Measurements from ENCODE around the gene MPND. TPM values are rescaled to one million over a fixed set of nuclear protein-coding genes. Genes with fewer than 3 reads are reported as not detected.
"Not testable (repeated sequence)": the region's sequence is repeated elsewhere in the genome, so short reads cannot be mapped to it uniquely, and the experiment has no call there.

Gene MPND
- total and polyA plus RNA-seq, 10 of the 15 experiments (the other 5 are each of a cell fraction or from before 2014, with no cell fraction given), result 0.79 to 18.3 (median 6.0) TPM

DNA sequence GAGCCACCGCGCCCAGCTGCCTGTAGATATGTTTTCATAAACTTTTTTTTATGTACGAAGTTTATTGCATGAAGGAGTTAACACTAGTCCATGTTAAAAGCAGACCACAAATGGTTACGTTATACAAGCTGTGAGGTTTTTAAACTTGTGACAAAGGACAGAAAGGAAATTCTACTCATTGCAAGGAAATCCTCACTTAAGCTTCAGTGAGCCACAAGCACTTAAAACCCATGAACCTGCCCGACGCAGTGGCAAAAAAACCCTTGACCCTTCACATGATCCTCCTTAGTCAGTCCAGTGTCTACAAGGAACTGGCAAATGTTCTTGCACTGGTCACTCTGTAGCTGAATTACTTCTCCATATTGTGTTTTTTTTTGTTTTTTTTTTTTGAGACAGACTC lies 4.2 kb downstream of the MPND start:
- no peak for TF ChIP-seq ZZZ3 (IDR thresholded peaks at IDR 0.05; ENCODE audit: control insufficient read depth, insufficient read length, low read depth)
- no peak for TF ChIP-seq GABPA (IDR thresholded peaks at IDR 0.05; ENCODE audit: low read depth)
- TF ChIP-seq ZBED1 (IDR thresholded peaks at IDR 0.05; ENCODE audit: borderline replicate concordance), result no peak
- no peak for TF ChIP-seq RUNX3 (IDR thresholded peaks at IDR 0.05; ENCODE audit: low read length)
- no peak for TF ChIP-seq YBX1 (IDR thresholded peaks at IDR 0.05)
- in situ Hi-C loops (cut with MboI), result no loop called here
- Histone ChIP-seq H3K4me2 (ENCODE audit: control insufficient read depth, insufficient read depth) (no peak overlapping the region), H3K9ac (ENCODE audit: control insufficient read depth, insufficient read depth, low read length) (no peak overlapping the region), H3K79me2 (ENCODE audit: control insufficient read depth, insufficient read depth, low read length) (peaks cover 3% of the 10 kb centered on the region), H3K9me3 (replicated peaks; ENCODE audit: control insufficient read depth, insufficient read depth, low read length) (no peaks in the 10 kb centered on the region), H3K4me1 (ENCODE audit: control insufficient read depth, insufficient read depth, low read length) (peaks cover 5% of the 10 kb centered on the region), H2AFZ (ENCODE audit: control insufficient read depth, low read depth, low read length) (no peak overlapping the region), H3K27ac (ENCODE audit: control insufficient read depth, insufficient read depth) (no peak overlapping the region), H4K20me1 (ENCODE audit: control insufficient read depth, insufficient read depth) (no peaks in the 10 kb centered on the region), H3K27me3 (replicated peaks in 1 of 2; ENCODE audit: control insufficient read depth in 2 of 2, insufficient read depth in 2 of 2, low read length in 1 of 2) (no peaks in the 10 kb centered on the region), H3K4me3 (no peak overlapping the region), H3K36me3 (ENCODE audit: control insufficient read depth in 2 of 2, insufficient read depth in 2 of 2, low read length in 1 of 2) (no peaks in the 10 kb centered on the region; a peak in 3 of 4 replicates)
- ChIA-PET CTCF (no interaction called here), RAD21 (ENCODE audit: unreplicated experiment) (no interaction called here), POLR2A (interaction anchor here (0.6 kb wide), 1 partner anchor 49 kb away, joined by 4 read pairs; no protein-coding TSS in a partner anchor), SMC1A (ENCODE audit: uncharacterized antibody, unreplicated experiment) (interaction anchor here (0.6 kb wide), 1 partner anchor 90 kb away, joined by 3 read pairs; no protein-coding TSS in a partner anchor)
- ATAC-seq, result no peak
- no TSS peak for BruUV-seq (replicated peaks)
- intact Hi-C loops (cut with micrococcal nuclease; ENCODE audit: unreplicated experiment), result no loop called here
- FAIRE-seq, result no peak
- WGBS (ENCODE audit: insufficient coverage, insufficient replicate concordance, low lambda C conversion rate, missing lambda C conversion rate), result 88% methylated on average over 6 of the region's 6 CpGs
- DNase-seq (ENCODE audit: low read depth, low spot score), result no peak

GRCh38 chr19:4349225-4349624 lies 5.9 kb downstream of the MPND start:
- intact Hi-C loops (cut with micrococcal nuclease; ENCODE audit: unreplicated experiment); FAIRE-seq; H3K9ac ChIP-seq (ENCODE audit: control insufficient read depth, insufficient read depth, low read length); H3K79me2 ChIP-seq (ENCODE audit: control insufficient read depth, insufficient read depth, low read length); H3K36me3 ChIP-seq (ENCODE audit: control insufficient read depth in 2 of 2, insufficient read depth in 2 of 2, low read length in 1 of 2); BruUV-seq (replicated peaks); H4K20me1 ChIP-seq (ENCODE audit: control insufficient read depth, insufficient read depth); H3K4me3 ChIP-seq; ATAC-seq; in situ Hi-C loops (cut with MboI); H3K4me2 ChIP-seq (ENCODE audit: control insufficient read depth, insufficient read depth); POLR2A ChIA-PET; H3K9me3 ChIP-seq (replicated peaks; ENCODE audit: control insufficient read depth, insufficient read depth, low read length); H3K4me1 ChIP-seq (ENCODE audit: control insufficient read depth, insufficient read depth, low read length); DNase-seq (ENCODE audit: low read depth, low spot score); H2AFZ ChIP-seq (ENCODE audit: control insufficient read depth, low read depth, low read length); RAD21 ChIA-PET (ENCODE audit: unreplicated experiment); H3K27me3 ChIP-seq (replicated peaks in 1 of 2; ENCODE audit: control insufficient read depth in 2 of 2, insufficient read depth in 2 of 2, low read length in 1 of 2); H3K27ac ChIP-seq (ENCODE audit: control insufficient read depth, insufficient read depth): not testable (repeated sequence)
- SMC1A ChIA-PET (ENCODE audit: uncharacterized antibody, unreplicated experiment), result interaction anchor here (0.7 kb wide), 1 partner anchor 53 kb away, joined by 3 read pairs; no protein-coding TSS in a partner anchor
- CTCF ChIA-PET, result interaction anchor here (0.7 kb wide), 1 partner anchor 65 kb away, joined by 3 read pairs; no protein-coding TSS in a partner anchor
- WGBS (ENCODE audit: insufficient coverage, insufficient replicate concordance, low lambda C conversion rate, missing lambda C conversion rate), result 94% methylated on average over 16 of the region's 16 CpGs

All from GM12878 (cell line).